ENCODE results near the gene ITPK1. TPM values are rescaled to one million over a fixed set of nuclear protein-coding genes. Genes with fewer than 3 reads are reported as not detected.

The ITPK1 gene
- total RNA-seq, 1 donor from 2014 or later, result 30.5 TPM

DNA sequence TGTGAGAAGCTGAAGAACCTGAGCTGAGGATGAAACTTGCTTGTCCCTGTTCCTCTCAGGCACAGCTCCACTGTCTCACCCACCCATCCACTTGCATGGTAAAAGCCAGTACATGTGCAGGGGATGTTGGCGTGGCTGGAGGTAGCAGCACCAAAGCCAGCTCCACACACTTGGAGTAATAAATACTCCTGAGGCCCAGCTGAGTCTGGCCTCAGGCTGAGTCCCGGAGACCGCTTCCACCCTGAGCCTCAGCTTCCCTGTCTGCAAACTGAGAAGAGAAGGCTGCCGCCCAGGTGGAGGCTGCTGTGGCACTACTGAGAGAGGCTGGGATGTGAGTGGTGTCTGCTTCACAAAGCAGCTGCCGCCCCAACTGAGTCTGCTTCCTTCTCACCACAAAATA is 173.6 kb downstream of the ITPK1 start:
- H3K27me3 Mint-ChIP-seq (ENCODE audit: low read depth), result no peaks in the 10 kb centered on the region
- H3K36me3 Mint-ChIP-seq, result peaks cover 5% of the 10 kb centered on the region
- H3K9me3 Mint-ChIP-seq, result no peaks in the 10 kb centered on the region
- no peak for DNase-seq (ENCODE audit: low spot score in 2 of 2, unreplicated experiment in 2 of 2)
- H3K4me3 Mint-ChIP-seq, result no peak overlapping the region
- TF ChIP-seq CTCF (IDR thresholded peaks at IDR 0.05; ENCODE audit: unreplicated experiment), result no peak
- no peak overlapping the region for H3K27ac Mint-ChIP-seq
- H3K4me1 Mint-ChIP-seq, result no peaks in the 10 kb centered on the region

DNA sequence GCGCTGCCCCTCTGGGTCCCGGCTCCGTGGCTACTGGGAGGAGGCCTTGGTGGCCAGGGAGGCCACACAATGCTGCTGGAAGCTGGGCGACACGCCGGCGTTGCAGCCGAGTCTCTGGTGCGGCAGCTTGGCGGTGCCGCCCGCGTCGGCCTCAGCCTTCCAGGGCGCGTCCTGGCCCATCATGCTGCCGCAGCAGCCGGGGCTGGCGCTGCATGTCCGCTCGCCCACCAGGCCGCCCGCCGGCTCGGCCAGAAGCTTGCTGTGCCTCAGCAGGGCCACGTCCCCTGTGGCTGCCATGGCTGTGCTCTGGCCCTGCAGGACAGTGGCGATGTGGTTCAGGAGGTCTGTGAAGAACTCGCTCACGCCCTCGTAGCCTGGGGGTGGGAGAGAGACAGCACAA is 174.2 kb downstream of the ITPK1 start:
- Mint-ChIP-seq H3K27ac (no peak overlapping the region), H3K4me3 (no peak overlapping the region), H3K36me3 (peaks cover 3% of the 10 kb centered on the region), H3K27me3 (ENCODE audit: low read depth) (no peaks in the 10 kb centered on the region), H3K4me1 (no peaks in the 10 kb centered on the region), H3K9me3 (no peaks in the 10 kb centered on the region)
- TF ChIP-seq CTCF (IDR thresholded peaks at IDR 0.05; ENCODE audit: unreplicated experiment), result no peak
- DNase-seq (ENCODE audit: low spot score in 2 of 2, unreplicated experiment in 2 of 2), result no peak

DNA sequence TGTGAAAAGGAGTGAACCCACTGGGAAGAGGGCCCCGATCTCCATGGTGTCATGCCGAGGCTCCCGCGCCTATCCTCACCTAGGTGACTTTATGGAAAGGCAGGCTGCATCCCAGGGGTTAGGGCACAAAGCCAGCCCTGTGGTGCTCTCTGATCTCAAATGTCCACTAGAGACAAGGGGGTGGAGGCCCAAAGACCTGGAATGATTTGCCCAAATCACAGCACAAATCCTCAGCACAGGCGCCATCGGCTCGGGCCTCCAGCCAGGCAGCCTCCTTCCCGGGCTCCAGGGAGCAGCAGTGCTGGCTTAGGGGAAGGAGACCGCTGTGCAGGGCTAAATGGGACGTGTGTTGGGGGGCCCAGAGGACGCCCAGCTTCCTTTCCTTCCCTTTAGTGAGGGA is 175.2 kb downstream of the ITPK1 start:
- DNase-seq (ENCODE audit: low spot score in 2 of 2, unreplicated experiment in 2 of 2), result no peak
- TF ChIP-seq CTCF (IDR thresholded peaks at IDR 0.05; ENCODE audit: unreplicated experiment), result no peak
- H3K4me1 Mint-ChIP-seq, result no peaks in the 10 kb centered on the region
- H3K4me3 Mint-ChIP-seq, result no peak overlapping the region
- H3K27me3 Mint-ChIP-seq (ENCODE audit: low read depth), result no peaks in the 10 kb centered on the region
- H3K27ac Mint-ChIP-seq, result no peak overlapping the region
- H3K36me3 Mint-ChIP-seq, result no peaks in the 10 kb centered on the region
- no peaks in the 10 kb centered on the region for H3K9me3 Mint-ChIP-seq

- Mint-ChIP-seq H3K36me3 (no peaks in the 10 kb centered on the region), H3K27me3 (ENCODE audit: low read depth) (no peaks in the 10 kb centered on the region), H3K4me1 (no peaks in the 10 kb centered on the region), H3K4me3 (no peak overlapping the region), H3K9me3 (no peaks in the 10 kb centered on the region), H3K27ac (no peak overlapping the region)
- no peak for DNase-seq (ENCODE audit: low spot score in 2 of 2, unreplicated experiment in 2 of 2)
- no peak for TF ChIP-seq CTCF (IDR thresholded peaks at IDR 0.05; ENCODE audit: unreplicated experiment)
Observed at GRCh38 chr14:92939699-92940098, 176.0 kb downstream of the ITPK1 start.

DNA sequence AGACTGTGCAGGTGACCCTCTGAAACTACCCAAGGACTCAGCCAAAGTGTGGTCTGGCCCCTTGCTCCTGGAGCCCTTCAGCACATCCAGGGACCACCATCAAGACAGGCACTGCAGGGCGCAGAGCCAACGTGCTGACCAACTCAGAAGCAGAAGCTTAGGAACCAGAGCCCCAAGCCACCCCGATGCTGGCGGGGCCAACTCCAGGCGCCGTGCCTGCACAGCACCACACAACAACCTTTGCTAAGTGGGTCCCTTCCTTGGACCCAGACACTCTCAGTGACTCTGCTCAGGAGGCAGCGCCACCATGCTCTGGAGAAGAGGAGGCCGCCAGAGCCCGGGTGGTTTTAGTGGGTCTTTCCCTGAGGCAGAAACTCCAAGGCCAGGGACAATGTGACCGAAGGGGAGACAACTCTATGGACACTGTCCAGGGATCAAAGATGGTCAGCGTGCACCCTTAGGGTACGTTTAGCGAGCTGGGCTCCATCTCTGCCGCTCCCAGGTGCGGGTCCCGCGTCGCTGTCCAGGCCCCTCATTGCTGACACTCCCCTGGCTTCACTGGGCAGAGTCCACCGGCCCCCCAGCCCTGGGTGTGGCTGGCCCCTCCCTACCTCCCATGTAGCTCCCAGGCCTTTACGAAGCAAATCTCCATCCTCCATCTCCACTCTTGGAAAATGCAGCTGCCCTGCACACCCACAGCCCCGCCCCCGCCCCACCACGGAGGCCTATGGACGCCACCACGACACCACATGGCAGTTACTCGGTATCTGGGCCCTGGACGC is 176.6 kb downstream of the ITPK1 start:
- Mint-ChIP-seq H3K4me3 (no peak overlapping the region), H3K27ac (no peak overlapping the region), H3K4me1 (no peaks in the 10 kb centered on the region), H3K27me3 (ENCODE audit: low read depth) (no peaks in the 10 kb centered on the region), H3K9me3 (no peaks in the 10 kb centered on the region), H3K36me3 (no peaks in the 10 kb centered on the region)
- DNase-seq (ENCODE audit: low spot score in 2 of 2, unreplicated experiment in 2 of 2), result no peak
- TF ChIP-seq CTCF (IDR thresholded peaks at IDR 0.05; ENCODE audit: unreplicated experiment), result no peak

All from mesothelial cell of epicardium (in vitro differentiated cells).